Ascending aorta (tissue), 2 donors: ENCODE results near the gene DIAPH2. TPM values are rescaled to one million over a fixed set of nuclear protein-coding genes. Genes with fewer than 3 reads are reported as not detected.

Experiments used
- DNase-seq, 2 donors: peaks; one replicate each; pipeline ENCODE4 v3.0.0-alpha.2; 2019; ENCODE audit warnings: low spot score in 2 of 2
- H3K27ac ChIP-seq, 2 donors: fragments of 200-600 bp; sonication (generic); one replicate each; pipeline ENCODE4 v1.5.1; 2016 to 2017; ENCODE audit warnings: mild to moderate bottlenecking in 1 of 2
- H3K27me3 ChIP-seq: fragments of 200-600 bp; sonication (generic); one replicate; pipeline ENCODE4 v1.5.1; 2017
- H3K36me3 ChIP-seq, 2 donors: fragments of 200-600 bp; sonication (generic); one replicate each; pipeline ENCODE4 v1.5.1; 2016
- H3K4me1 ChIP-seq, 2 donors: fragments of 200-600 bp; sonication (generic); one replicate each; pipeline ENCODE4 v1.5.1; 2016 to 2017; ENCODE audit warnings: mild to moderate bottlenecking in 1 of 2
- H3K4me3 ChIP-seq, 2 donors: fragments of 200-600 bp; sonication (generic); one replicate each; pipeline ENCODE4 v1.5.1; 2016 to 2017; ENCODE audit warnings: mild to moderate bottlenecking in 1 of 2
- H3K9me3 ChIP-seq, 2 donors: fragments of 200-600 bp; sonication (generic); one replicate each; pipeline ENCODE4 v1.5.1; 2016
- CTCF ChIP-seq, 3 experiments: fragments of 200-600 bp in 2 of 3; fragments of 450-650 bp in 1 of 3; sonication (generic) in 2 of 3; IDR thresholded peaks; one replicate each; pipeline ENCODE4 v1.5.1; 2016 to 2019; ENCODE audit warnings: antibody characterized with exemption in 3 of 3, mild to moderate bottlenecking in 1 of 3, moderate library complexity in 1 of 3
- intact Hi-C: fragments of 100-400 bp; cut with DNase I; formaldehyde crosslinking; loops from one replicate; pipeline ENCODE4 v1.15.1; 2023
- total RNA-seq: library from RNA; depleted of rRNA; stranded (reverse); fragments of >200 nt; gene quantifications from one replicate; pipeline ENCODE4 v1.1.0, GENCODE V29; 2016

The DIAPH2 gene
- total RNA-seq, 1 donor from 2014 or later = 27.9 TPM

GRCh38 chrX:96861661-96862060, 177.0 kb downstream of the DIAPH2 start:
- Histone ChIP-seq H3K36me3 (no peaks in the 10 kb centered on the region), H3K27ac (no peak overlapping the region), H3K4me1 (no peaks in the 10 kb centered on the region), H3K9me3 (no peaks in the 10 kb centered on the region), H3K4me3 (no peak overlapping the region), H3K27me3 (no peaks in the 10 kb centered on the region)
- DNase-seq = no peak
- TF ChIP-seq CTCF (IDR thresholded peaks at IDR 0.05) = no peak
- intact Hi-C loops = no loop called here

DNA sequence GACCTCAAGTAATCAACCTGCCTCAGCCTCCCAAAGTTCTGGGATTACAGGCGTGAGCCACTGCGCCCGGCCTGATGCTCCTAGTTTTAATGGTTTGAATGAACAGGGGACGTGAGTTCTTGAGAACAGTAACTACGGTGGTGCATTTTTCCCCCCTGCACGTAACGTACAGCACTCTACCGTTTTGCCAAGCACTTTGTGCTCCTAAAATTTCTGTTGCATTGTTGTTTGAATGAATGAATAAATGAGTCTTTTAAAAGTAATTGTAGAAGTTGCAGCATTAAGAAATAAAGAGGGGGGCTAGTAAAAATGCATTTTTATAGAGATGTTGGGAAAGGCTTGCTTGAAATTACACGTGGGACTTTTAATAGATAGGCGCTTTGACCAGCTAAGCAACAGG, 199.0 kb downstream of the DIAPH2 start, which contains the start of gene RPA4:
Gene RPA4, plus strand, starts transcription at position 301 of the 400 bp plus-strand sequence. CDS start 403 bp downstream, outside the sequence.
- Histone ChIP-seq H3K36me3 (no peaks in the 10 kb centered on the region), H3K4me1 (no peaks in the 10 kb centered on the region), H3K4me3 (no peak within 1 kb of the TSS), H3K9me3 (no peaks in the 10 kb centered on the region), H3K27me3 (no peaks in the 10 kb centered on the region), H3K27ac (no peak within 1 kb of the TSS)
- intact Hi-C loops = no loop called here
- TF ChIP-seq CTCF (IDR thresholded peaks at IDR 0.05) = no peak
- no peak for DNase-seq

GRCh38 chrX:96884027-96884426, 199.4 kb downstream of the DIAPH2 start:
- intact Hi-C loops = no loop called here
- no peak for TF ChIP-seq CTCF (IDR thresholded peaks at IDR 0.05)

GRCh38 chrX:96889726-96890125, 205.1 kb downstream of the DIAPH2 start:
- Histone ChIP-seq H3K36me3 (no peaks in the 10 kb centered on the region), H3K9me3 (no peaks in the 10 kb centered on the region), H3K27me3 (no peaks in the 10 kb centered on the region), H3K4me3 (no peak overlapping the region), H3K4me1 (no peaks in the 10 kb centered on the region), H3K27ac (no peak overlapping the region)
- DNase-seq = no peak
- TF ChIP-seq CTCF (IDR thresholded peaks at IDR 0.05) = no peak
- intact Hi-C loops = no loop called here

More at GRCh38 chrX:96884027-96884426, 199.4 kb downstream of the DIAPH2 start:
- H3K27me3 ChIP-seq = no peaks in the 10 kb centered on the region
- no peak overlapping the region for H3K27ac ChIP-seq
- H3K4me1 ChIP-seq = no peaks in the 10 kb centered on the region
- no peaks in the 10 kb centered on the region for H3K36me3 ChIP-seq
- H3K9me3 ChIP-seq = no peaks in the 10 kb centered on the region
- no peak overlapping the region for H3K4me3 ChIP-seq
- no peak for DNase-seq

GRCh38 chrX:96906741-96907140, 222.1 kb downstream of the DIAPH2 start:
- no peak for DNase-seq
- H3K27ac ChIP-seq = peak overlapping the region; percentile 14 to 63
- no peaks in the 10 kb centered on the region for H3K9me3 ChIP-seq
- no peak for TF ChIP-seq CTCF (IDR thresholded peaks at IDR 0.05)
- no peak overlapping the region for H3K4me3 ChIP-seq
- H3K4me1 ChIP-seq = no peaks in the 10 kb centered on the region
- intact Hi-C loops = no loop called here
- no peaks in the 10 kb centered on the region for H3K27me3 ChIP-seq
- H3K36me3 ChIP-seq = no peaks in the 10 kb centered on the region
